HepG2 (cell line): ENCODE results near the gene PLEKHA6. TPM values are rescaled to one million over a fixed set of nuclear protein-coding genes. Genes with fewer than 3 reads are reported as not detected.

Experiments used
- ATAC-seq: fragments of 200-7000 bp; cut with Tn5 transposase; 3 replicates; pipeline ENCODE4 v1.9.1; 2020; ENCODE audit warnings: mild to moderate bottlenecking, moderate library complexity
- BruUV-seq: library from RNA; stranded (reverse); fragments of 400-500 nt; replicated peaks from 2 replicates; lab custom pipeline; 2021; lab: Mats Ljungman, UMichigan
- CTCF ChIA-PET: fragments of 300-600 bp; formaldehyde crosslinking; extraction: SDS; loops from one replicate; lab custom pipeline; 2021; ENCODE audit warnings: low total read pairs, inconsistent platforms, low intra/inter-chr PET ratio; lab: Yijun Ruan, JAX
- POLR2A ChIA-PET: fragments of 350-600 bp; sonication (Branson Sonifier 250); formaldehyde crosslinking; loops from one replicate; lab custom pipeline; 2020; ENCODE audit warnings: antibody characterized with exemption, inconsistent platforms; lab: Yijun Ruan, JAX
- DNase-seq: peaks from one replicate; pipeline ENCODE4 v3.0.0-alpha.2; 2015; ENCODE audit warnings: low spot score
- FAIRE-seq: peaks from 3 replicates; lab custom pipeline; 2011; peaks lifted over from hg19 to GRCh38; lab: Jason Lieb, UNC
- H2AFZ ChIP-seq: one replicate; pipeline ENCODE4 v1.6.1; 2011; ENCODE audit warnings: low read length, inconsistent platforms
- H3K27ac ChIP-seq: fragments of 300-600 bp; 3 replicates; pipeline ENCODE4 v1.8.0; 2011; ENCODE audit warnings: mixed run types, mild to moderate bottlenecking, mixed read lengths, low read length, inconsistent platforms; ENCODE audit not compliant: insufficient read depth; ENCODE audit errors: extremely low read length
- H3K27me3 ChIP-seq, 2 experiments: fragments of 200-600 bp in 1 of 2; 2 replicates in 1 of 2; 3 replicates in 1 of 2; pipeline versions ENCODE4 v1.6.0 to v1.8.0; 2011; ENCODE audit warnings: low read length in 2 of 2, mild to moderate bottlenecking in 2 of 2, moderate library complexity in 2 of 2, inconsistent platforms in 1 of 2; ENCODE audit not compliant: insufficient read depth in 2 of 2, control insufficient read depth in 1 of 2
- H3K36me3 ChIP-seq, 2 experiments: fragments of 200-600 bp in 1 of 2; replicated peaks in 1 of 2; 2 replicates in 1 of 2; 3 replicates in 1 of 2; pipeline versions ENCODE4 v1.5.1 to v1.8.0; 2011; ENCODE audit warnings: low read length in 2 of 2, inconsistent platforms in 1 of 2; ENCODE audit not compliant: insufficient read depth in 2 of 2, control insufficient read depth in 1 of 2
- H3K4me1 ChIP-seq: 2 replicates; pipeline ENCODE4 v1.5.1; 2012; ENCODE audit warnings: low read length, inconsistent platforms; ENCODE audit not compliant: insufficient read depth
- H3K4me2 ChIP-seq: 2 replicates; pipeline ENCODE4 v1.6.0; 2011; ENCODE audit warnings: low read depth, low read length, inconsistent platforms
- H3K4me3 ChIP-seq, 3 experiments: fragments of 200-600 bp in 1 of 3; sonication (generic), shearing (Covaris generic) in 1 of 3; replicated peaks in 1 of 3; 2 replicates each; pipeline ENCODE4 v1.5.1; 2011 to 2016; ENCODE audit warnings: low read length in 3 of 3, inconsistent platforms in 2 of 3, low read depth in 2 of 3, mild to moderate bottlenecking in 2 of 3, control low read depth in 1 of 3, mixed read lengths in 1 of 3; ENCODE audit not compliant: insufficient read depth in 1 of 3
- H3K79me2 ChIP-seq: one replicate; pipeline ENCODE4 v1.6.1; 2011; ENCODE audit warnings: low read length, inconsistent platforms; ENCODE audit not compliant: insufficient read depth
- H3K9ac ChIP-seq: 2 replicates; pipeline ENCODE4 v1.6.0; 2011; ENCODE audit warnings: mild to moderate bottlenecking, low read depth, low read length, inconsistent platforms; ENCODE audit not compliant: insufficient read depth
- H3K9me3 ChIP-seq: 2 replicates; pipeline ENCODE4 v1.5.1; 2012; ENCODE audit warnings: mild to moderate bottlenecking, low read length
- H4K20me1 ChIP-seq: 2 replicates; pipeline ENCODE4 v1.6.0; 2011; ENCODE audit warnings: inconsistent platforms, mild to moderate bottlenecking, low read length, moderate library complexity; ENCODE audit not compliant: insufficient read depth
- DMTF1 ChIP-seq: sonication (generic); formaldehyde crosslinking; IDR thresholded peaks from 2 replicates; pipeline ENCODE4 v1.4.0; 2020; ENCODE audit warnings: mild to moderate bottlenecking, missing genetic modification reagents
- HNRNPUL1 ChIP-seq: fragments of 200-400 bp; formaldehyde crosslinking; IDR thresholded peaks from 2 replicates; pipeline ENCODE4 v1.6.1; 2017; ENCODE audit warnings: low read depth, mild to moderate bottlenecking, low read length, moderate library complexity
- MEF2D ChIP-seq: sonication (generic); formaldehyde crosslinking; IDR thresholded peaks from 2 replicates; pipeline ENCODE4 v1.5.1; 2020; ENCODE audit warnings: mild to moderate bottlenecking, missing genetic modification reagents
- ZNF770 ChIP-seq: sonication (generic); formaldehyde crosslinking; IDR thresholded peaks from 2 replicates; pipeline ENCODE4 v1.5.0; 2020; ENCODE audit warnings: mild to moderate bottlenecking, missing genetic modification reagents
- WGBS: methylation state at CpG from one replicate; pipeline ENCODE4 v1.1.6; 2017; ENCODE audit warnings: low lambda C conversion rate; 5-methylcytosine and 5-hydroxymethylcytosine counted together
- in situ Hi-C: cut with HindIII; loops from 2 replicates; pipeline ENCODE4 v1.10.0; 2017; ENCODE audit warnings: low pct_unique_long_range_greater_than_20kb; ENCODE audit not compliant: extremely low pct_ligation_motif_present
- intact Hi-C: fragments of 100-400 bp; cut with micrococcal nuclease; formaldehyde crosslinking; loops from one replicate; pipeline ENCODE4 v1.10.0; 2022; ENCODE audit not compliant: unreplicated experiment
- polyA plus RNA-seq, 8 experiments: library from polyadenylated mRNA; depleted of rRNA in 3 of 8; stranded (reverse) in 7 of 8; unstranded in 1 of 8; fragments of >200 nt; fragmentation: Illumina TruSeq in 4 of 8; extraction: Trizol in 4 of 8; gene quantifications; 2 replicates each; pipeline versions ENCODE4 v1.2.1 to v1.2.3, GENCODE V29; 2011 to 2016; ENCODE audit warnings: low read depth in 4 of 8, missing spikeins in 1 of 8, mixed read lengths in 1 of 8; ENCODE audit not compliant: insufficient read depth in 1 of 8
- total RNA-seq, 5 experiments: library from RNA; depleted of rRNA; stranded (reverse); fragments of >200 nt; fragmentation: Illumina TruSeq; extraction: Trizol; gene quantifications; 2 replicates each; pipeline ENCODE4 v1.2.3, GENCODE V29; 2016; ENCODE audit warnings: low read depth in 1 of 5

Gene PLEKHA6
- total and polyA plus RNA-seq, 2 of the 13 experiments (the other 11 are each of a cell fraction or from before 2014, with no cell fraction given): 5.3 to 11.4 TPM

GRCh38 chr1:204283711-204284651, 75.7 kb downstream of the PLEKHA6 start (continued):
- TF ChIP-seq ZNF770 (CRISPR knock-in tag) (no peak), MEF2D (CRISPR knock-in tag) (no peak)

GRCh38 chr1:204282761-204283221, 76.9 kb downstream of the PLEKHA6 start:
- Histone ChIP-seq H3K9me3 (no peaks in the 10 kb centered on the region), H2AFZ (no peak overlapping the region), H3K79me2 (no peaks in the 10 kb centered on the region), H3K4me3 (no peak overlapping the region), H3K4me1 (peaks cover 51% of the 10 kb centered on the region), H4K20me1 (no peaks in the 10 kb centered on the region), H3K36me3 (peaks cover 0 to 1% of the 10 kb centered on the region in 2 experiments; a peak in 1 of 5 replicates), H3K4me2 (no peak overlapping the region), H3K9ac (no peak overlapping the region), H3K27me3 (no peaks in the 10 kb centered on the region), H3K27ac (no peak overlapping the region)
- intact Hi-C loops: no loop called here
- ChIA-PET CTCF (no interaction called here), POLR2A (no interaction called here)
- no TSS peak for BruUV-seq
- ATAC-seq: no peak
- in situ Hi-C loops: no loop called here
- no peak for FAIRE-seq
- DNase-seq: no peak
- no peak for TF ChIP-seq DMTF1 (CRISPR knock-in tag)
- TF ChIP-seq HNRNPUL1: no peak
- TF ChIP-seq, all 625 proteins: peak for 0
- WGBS: 96% methylated on average over 11 of the region's 11 CpGs
